Nephron (organoid): ENCODE data around the gene SLC28A3.

Source experiments
- H3K27ac Mint-ChIP-seq, 3 experiments: 2 replicates each; pipeline ENCODE4 v1.8.0; 2020; ENCODE audit warnings: mixed read lengths in 3 of 3, mild to moderate bottlenecking in 2 of 3, moderate library complexity in 1 of 3
- H3K27me3 Mint-ChIP-seq: 2 replicates; pipeline ENCODE4 v1.8.0; 2021; ENCODE audit warnings: low read depth, mild to moderate bottlenecking, moderate library complexity, mixed read lengths
- H3K36me3 Mint-ChIP-seq: 2 replicates; pipeline ENCODE4 v1.8.0; 2020; ENCODE audit warnings: low read depth, mixed read lengths
- H3K4me1 Mint-ChIP-seq: 2 replicates; pipeline ENCODE4 v1.8.0; 2020; ENCODE audit warnings: mixed read lengths
- H3K4me3 Mint-ChIP-seq, 3 experiments: 2 replicates each; pipeline ENCODE4 v1.8.0; 2020; ENCODE audit warnings: mild to moderate bottlenecking in 3 of 3, mixed read lengths in 3 of 3, moderate library complexity in 2 of 3
- H3K9me3 Mint-ChIP-seq: 2 replicates; pipeline ENCODE4 v1.8.0; 2020; ENCODE audit warnings: mixed read lengths
- CTCF ChIP-seq, 3 experiments: fragments of 200-600 bp; sonication (generic); IDR thresholded peaks; one replicate each; pipeline ENCODE4 v1.5.0; 2021; ENCODE audit warnings: antibody characterized with exemption in 3 of 3; ENCODE audit not compliant: unreplicated experiment in 3 of 3

Gene SLC28A3

GRCh38 chr9:84318981-84319380 lies 21.6 kb downstream of the SLC28A3 start:
- H3K36me3 Mint-ChIP-seq = no peaks in the 10 kb centered on the region
- peaks cover 6% of the 10 kb centered on the region for H3K27me3 Mint-ChIP-seq
- H3K9me3 Mint-ChIP-seq = no peaks in the 10 kb centered on the region
- H3K4me1 Mint-ChIP-seq = peaks cover 4% of the 10 kb centered on the region
- peak overlapping the region in 2 of 3 experiments; percentile 28 to 50 for H3K27ac Mint-ChIP-seq
- H3K4me3 Mint-ChIP-seq = no peak overlapping the region
- TF ChIP-seq CTCF (IDR thresholded peaks at IDR 0.05; ENCODE audit: unreplicated experiment in 3 of 3) = no peak

- peaks cover 4% of the 10 kb centered on the region for H3K4me1 Mint-ChIP-seq
Observed at GRCh38 chr9:84317563-84317962, 23.0 kb downstream of the SLC28A3 start.

GRCh38 chr9:84315278-84315877 lies 25.2 kb downstream of the SLC28A3 start:
- TF ChIP-seq CTCF (IDR thresholded peaks at IDR 0.05; ENCODE audit: unreplicated experiment in 3 of 3) = peak; percentile 77 to 85 (median 78)
- Mint-ChIP-seq H3K27ac (peak overlapping the region in 1 of 3 experiments; percentile 1), H3K4me1 (peaks cover 4% of the 10 kb centered on the region), H3K9me3 (no peaks in the 10 kb centered on the region), H3K36me3 (no peaks in the 10 kb centered on the region), H3K27me3 (peaks cover 10% of the 10 kb centered on the region), H3K4me3 (no peak overlapping the region)

More at GRCh38 chr9:84317563-84317962, 23.0 kb downstream of the SLC28A3 start:
- no peak overlapping the region for H3K27ac Mint-ChIP-seq
- no peaks in the 10 kb centered on the region for H3K9me3 Mint-ChIP-seq
- no peak overlapping the region for H3K4me3 Mint-ChIP-seq
- H3K27me3 Mint-ChIP-seq = peaks cover 10% of the 10 kb centered on the region
- no peaks in the 10 kb centered on the region for H3K36me3 Mint-ChIP-seq
- no peak for TF ChIP-seq CTCF (IDR thresholded peaks at IDR 0.05; ENCODE audit: unreplicated experiment in 3 of 3)

GRCh38 chr9:84314306-84314705 lies 26.3 kb downstream of the SLC28A3 start:
- no peak for TF ChIP-seq CTCF (IDR thresholded peaks at IDR 0.05; ENCODE audit: unreplicated experiment in 3 of 3)
- Mint-ChIP-seq H3K36me3 (no peaks in the 10 kb centered on the region), H3K27ac (no peak overlapping the region), H3K9me3 (no peaks in the 10 kb centered on the region), H3K4me1 (peaks cover 4% of the 10 kb centered on the region), H3K4me3 (no peak overlapping the region), H3K27me3 (peaks cover 10% of the 10 kb centered on the region)

- Mint-ChIP-seq H3K4me1 (no peaks in the 10 kb centered on the region), H3K4me3 (no peak overlapping the region), H3K36me3 (no peaks in the 10 kb centered on the region), H3K27ac (no peak overlapping the region), H3K9me3 (no peaks in the 10 kb centered on the region), H3K27me3 (peaks cover 10% of the 10 kb centered on the region)
- no peak for TF ChIP-seq CTCF (IDR thresholded peaks at IDR 0.05; ENCODE audit: unreplicated experiment in 3 of 3)
Observed at GRCh38 chr9:84310883-84311282, 29.7 kb downstream of the SLC28A3 start.

GRCh38 chr9:84305497-84306131 lies 34.9 kb downstream of the SLC28A3 start:
- Mint-ChIP-seq H3K9me3 (peaks cover 3% of the 10 kb centered on the region), H3K4me1 (no peaks in the 10 kb centered on the region), H3K27me3 (no peaks in the 10 kb centered on the region), H3K4me3 (no peak overlapping the region), H3K36me3 (no peaks in the 10 kb centered on the region), H3K27ac (no peak overlapping the region)
- no peak for TF ChIP-seq CTCF (IDR thresholded peaks at IDR 0.05; ENCODE audit: unreplicated experiment in 3 of 3)
